OCI-LY7 (cell line): Measurements from ENCODE around the gene KDM4B. TPM values are rescaled to one million over a fixed set of nuclear protein-coding genes. Genes with fewer than 3 reads are reported as not detected.

Source experiments
- BruUV-seq: library from RNA; stranded (reverse); fragments of 400-500 nt; replicated peaks from 2 replicates; lab custom pipeline; 2021; lab: Mats Ljungman, UMichigan
- CTCF ChIA-PET: fragments of 300-600 bp; sonication (Branson Sonifier 250); formaldehyde crosslinking; loops from one replicate; lab custom pipeline; 2022; ENCODE audit warnings: antibody characterized with exemption; ENCODE audit not compliant: unreplicated experiment; lab: Charles Lee
- POLR2A ChIA-PET: fragments of 300-600 bp; sonication (Branson Sonifier 250); formaldehyde crosslinking; loops from one replicate; lab custom pipeline; 2022; ENCODE audit warnings: antibody characterized with exemption; lab: Charles Lee
- DNase-seq: peaks from one replicate; pipeline ENCODE4 v3.0.0-alpha.2; 2015; ENCODE audit warnings: low spot score
- H2AFZ ChIP-seq: fragments of 200-600 bp; sonication (generic), shearing (Covaris generic); 2 replicates; pipeline ENCODE4 v1.6.1; 2014; ENCODE audit warnings: mild to moderate bottlenecking, antibody characterized with exemption, low read length, moderate library complexity
- H3K27ac ChIP-seq: fragments of 200-600 bp; sonication (generic); 2 replicates; pipeline ENCODE4 v1.5.1; 2014; ENCODE audit warnings: mixed run types, low read depth, mild to moderate bottlenecking, moderate library complexity, low read length, inconsistent platforms; ENCODE audit not compliant: poor library complexity, severe bottlenecking
- H3K36me3 ChIP-seq: fragments of 200-600 bp; sonication (generic); 2 replicates; pipeline ENCODE4 v1.6.1; 2014; ENCODE audit warnings: mild to moderate bottlenecking, antibody characterized with exemption, low read length, moderate library complexity, mixed read lengths; ENCODE audit not compliant: insufficient read depth
- H3K4me1 ChIP-seq: fragments of 200-600 bp; sonication (generic); 2 replicates; pipeline ENCODE4 v1.5.1; 2014; ENCODE audit warnings: mild to moderate bottlenecking, low read length; ENCODE audit not compliant: insufficient read depth, poor library complexity, severe bottlenecking
- H3K4me2 ChIP-seq: fragments of 200-600 bp; sonication (generic); 2 replicates; pipeline ENCODE4 v1.6.1; 2014; ENCODE audit warnings: mild to moderate bottlenecking, low read length
- H3K4me3 ChIP-seq: fragments of 200-600 bp; sonication (generic); 2 replicates; pipeline ENCODE4 v1.5.1; 2014; ENCODE audit warnings: mild to moderate bottlenecking, low read depth, low read length; ENCODE audit not compliant: poor library complexity, severe bottlenecking
- H3K79me2 ChIP-seq: fragments of 200-600 bp; sonication (generic); 2 replicates; pipeline ENCODE4 v1.6.1; 2016; ENCODE audit warnings: low read depth, mild to moderate bottlenecking, low read length, moderate library complexity, mixed read lengths; ENCODE audit not compliant: insufficient read depth
- H3K9me2 ChIP-seq: fragments of 200-600 bp; sonication (generic); 2 replicates; pipeline ENCODE4 v1.6.1; 2016; ENCODE audit warnings: mild to moderate bottlenecking, low read length, mixed read lengths; ENCODE audit not compliant: insufficient read depth
- H3K9me3 ChIP-seq: fragments of 200-600 bp; sonication (generic); 2 replicates; pipeline ENCODE4 v1.6.1; 2014; ENCODE audit warnings: mild to moderate bottlenecking, mixed run types, low read length, mixed read lengths
- H4K20me1 ChIP-seq: fragments of 200-600 bp; sonication (generic); 2 replicates; pipeline ENCODE4 v1.6.1; 2014; ENCODE audit warnings: mild to moderate bottlenecking, antibody characterized with exemption, low read length, moderate library complexity, mixed read lengths; ENCODE audit not compliant: insufficient read depth
- CTCF ChIP-seq: fragments of 200-600 bp; sonication (generic); conservative IDR thresholded peaks from 2 replicates; pipeline ENCODE4 v1.5.1; 2014; ENCODE audit warnings: mild to moderate bottlenecking, antibody characterized with exemption, low read length, moderate library complexity, mixed read lengths
- EZH2phosphoT487 ChIP-seq: fragments of 200-600 bp; sonication (generic); IDR thresholded peaks from 2 replicates; pipeline ENCODE4 v1.6.1; 2018; ENCODE audit warnings: low read depth, borderline replicate concordance, mild to moderate bottlenecking, mixed run types, antibody characterized with exemption, low read length, moderate library complexity, mixed read lengths
- intact Hi-C: fragments of 100-400 bp; cut with micrococcal nuclease; formaldehyde crosslinking; loops from one replicate; pipeline ENCODE4 v1.10.0; 2022; ENCODE audit not compliant: unreplicated experiment
- total RNA-seq, 2 experiments: library from RNA; depleted of rRNA in 1 of 2; stranded (reverse); fragments of >200 nt in 1 of 2; shearing (Covaris generic) in 1 of 2; gene quantifications; 2 replicates each; pipeline ENCODE4 v1.2.3, GENCODE V29; 2014 to 2022

KDM4B gene
- total RNA-seq, 2 experiments from 2014 or later: 24.3 to 44.2 TPM

DNA sequence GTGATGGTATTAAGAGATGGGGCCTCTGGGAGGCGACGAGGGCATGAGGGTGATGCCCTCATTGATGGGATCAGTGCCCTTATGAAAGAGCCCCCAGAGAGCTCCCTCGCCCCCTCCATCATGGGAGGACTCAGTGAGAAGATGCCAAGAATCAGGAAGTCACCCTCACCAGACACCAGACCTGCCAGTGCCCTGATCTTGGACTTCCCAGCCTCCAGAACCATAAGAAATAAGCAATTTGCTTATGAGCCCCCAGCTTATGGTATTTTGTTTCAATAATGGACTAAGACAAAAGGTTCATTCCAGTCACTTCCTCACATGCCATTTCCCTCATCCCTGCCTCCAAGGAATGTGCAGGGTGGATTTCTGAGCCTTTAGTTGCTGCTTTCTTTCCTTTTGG lies 129.7 kb downstream of the KDM4B start:
- Histone ChIP-seq H4K20me1 (no peaks in the 10 kb centered on the region), H3K9me2 (no peaks in the 10 kb centered on the region), H3K79me2 (no peaks in the 10 kb centered on the region), H3K9me3 (peaks cover 15% of the 10 kb centered on the region), H3K4me2 (no peak overlapping the region), H3K4me1 (no peaks in the 10 kb centered on the region), H3K36me3 (peaks cover 26% of the 10 kb centered on the region), H3K4me3 (no peak overlapping the region), H3K27ac (no peak overlapping the region), H2AFZ (no peak overlapping the region)
- POLR2A ChIA-PET: no interaction called here
- CTCF ChIA-PET: no interaction called here
- BruUV-seq: no TSS peak
- TF ChIP-seq CTCF (no peak), EZH2phosphoT487 (no peak)
- intact Hi-C loops: no loop called here
- no peak for DNase-seq

- DNase-seq: peak; percentile 8
- Histone ChIP-seq H3K9me2 (no peaks in the 10 kb centered on the region), H3K4me1 (no peaks in the 10 kb centered on the region), H3K9me3 (peaks cover 15% of the 10 kb centered on the region), H3K4me3 (no peak overlapping the region), H2AFZ (no peak overlapping the region), H3K27ac (no peak overlapping the region), H3K4me2 (no peak overlapping the region), H4K20me1 (no peaks in the 10 kb centered on the region), H3K79me2 (no peaks in the 10 kb centered on the region), H3K36me3 (peaks cover 26% of the 10 kb centered on the region)
- POLR2A ChIA-PET: no interaction called here
- TF ChIP-seq CTCF (no peak), EZH2phosphoT487 (no peak)
- no TSS peak for BruUV-seq
- intact Hi-C loops: no loop called here
- CTCF ChIA-PET: no interaction called here
These were observed 130.8 kb downstream of the KDM4B start for GRCh38 chr19:5099701-5100221.

GRCh38 chr19:5101871-5102270 lies 133.0 kb downstream of the KDM4B start:
- H3K4me1 ChIP-seq: no peaks in the 10 kb centered on the region
- TF ChIP-seq EZH2phosphoT487 (no peak), CTCF (no peak)

More at GRCh38 chr19:5101871-5102270, 133.0 kb downstream of the KDM4B start:
- Histone ChIP-seq H3K9me3 (peaks cover 15% of the 10 kb centered on the region), H3K4me2 (no peak overlapping the region), H3K36me3 (peaks cover 24% of the 10 kb centered on the region), H3K4me3 (no peak overlapping the region), H2AFZ (no peak overlapping the region), H3K27ac (no peak overlapping the region), H3K9me2 (no peaks in the 10 kb centered on the region), H4K20me1 (no peaks in the 10 kb centered on the region), H3K79me2 (no peaks in the 10 kb centered on the region)
- ChIA-PET CTCF (no interaction called here), POLR2A (no interaction called here)
- DNase-seq: no peak
- intact Hi-C loops: no loop called here
- no TSS peak for BruUV-seq
